ENCODE measurements around the gene TDRD9.
A peak's percentile ranks its signal among the peaks of the same experiment; 100 is the strongest.

Gene TDRD9

GRCh38 chr14:104048758-104049507, 120.7 kb downstream of the TDRD9 start:
- in situ Hi-C loops (cut with MboI; ENCODE audit: low pct_unique_long_range_greater_than_20kb, low sequenced_read_pairs, unreplicated experiment), result no loop called here

GRCh38 chr14:104049576-104050240, 121.5 kb downstream of the TDRD9 start:
- in situ Hi-C loops (cut with MboI; ENCODE audit: low pct_unique_long_range_greater_than_20kb, low sequenced_read_pairs, unreplicated experiment), result no loop called here
- DNase-seq (ENCODE audit: low spot score), result no peak
- no peak for TF ChIP-seq CTCF (IDR thresholded peaks at IDR 0.05; ENCODE audit: extremely low read depth, insufficient read depth, missing control alignments)

More at GRCh38 chr14:104048758-104049507, 120.7 kb downstream of the TDRD9 start:
- DNase-seq (ENCODE audit: low spot score), result peak; percentile 49
- no peak for TF ChIP-seq CTCF (IDR thresholded peaks at IDR 0.05; ENCODE audit: extremely low read depth, insufficient read depth, missing control alignments)

GRCh38 chr14:104051092-104051813, 123.0 kb downstream of the TDRD9 start:
- no peak for DNase-seq (ENCODE audit: low spot score)
- TF ChIP-seq CTCF (IDR thresholded peaks at IDR 0.05; ENCODE audit: extremely low read depth, insufficient read depth, missing control alignments), result no peak
- in situ Hi-C loops (cut with MboI; ENCODE audit: low pct_unique_long_range_greater_than_20kb, low sequenced_read_pairs, unreplicated experiment), result no loop called here

- DNase-seq (ENCODE audit: low spot score), result no peak
Observed at GRCh38 chr14:104054222-104054905, 126.1 kb downstream of the TDRD9 start.

GRCh38 chr14:104062281-104062680, 134.0 kb downstream of the TDRD9 start:
- TF ChIP-seq CTCF (IDR thresholded peaks at IDR 0.05; ENCODE audit: extremely low read depth, insufficient read depth, missing control alignments), result no peak
- in situ Hi-C loops (cut with MboI; ENCODE audit: low pct_unique_long_range_greater_than_20kb, low sequenced_read_pairs, unreplicated experiment), result no loop called here
- DNase-seq (ENCODE audit: low spot score), result no peak

More at GRCh38 chr14:104054222-104054905, 126.1 kb downstream of the TDRD9 start:
- in situ Hi-C loops (cut with MboI; ENCODE audit: low pct_unique_long_range_greater_than_20kb, low sequenced_read_pairs, unreplicated experiment), result no loop called here
- no peak for TF ChIP-seq CTCF (IDR thresholded peaks at IDR 0.05; ENCODE audit: extremely low read depth, insufficient read depth, missing control alignments)

- no peak for TF ChIP-seq CTCF (IDR thresholded peaks at IDR 0.05; ENCODE audit: extremely low read depth, insufficient read depth, missing control alignments)
- DNase-seq (ENCODE audit: low spot score), result no peak
- in situ Hi-C loops (cut with MboI; ENCODE audit: low pct_unique_long_range_greater_than_20kb, low sequenced_read_pairs, unreplicated experiment), result no loop called here
Observed at GRCh38 chr14:104064003-104064402, 135.7 kb downstream of the TDRD9 start.
